22Rv1 (cell line): Measurements from ENCODE around the gene WDR4.

Experiments
- CTCF ChIP-seq: fragments of 450-650 bp; IDR thresholded peaks from 2 replicates; pipeline ENCODE4 v1.5.1; 2017; ENCODE audit warnings: mild to moderate bottlenecking
- ZFX ChIP-seq: fragments of 450-650 bp; IDR thresholded peaks from 2 replicates; pipeline ENCODE4 v1.6.1; 2017; ENCODE audit warnings: antibody characterized with exemption, borderline replicate concordance

GRCh38 chr21:42858185-42858847 is 21.0 kb downstream of the WDR4 start:
- no peak for TF ChIP-seq CTCF
- no peak for TF ChIP-seq ZFX
